Measurements from ENCODE around the gene POMP. TPM values are rescaled to one million over a fixed set of nuclear protein-coding genes. Genes with fewer than 3 reads are reported as not detected.
"Not testable (repeated sequence)": the region's sequence is repeated elsewhere in the genome, so short reads cannot be mapped to it uniquely, and the experiment has no call there.

Gene POMP
- total RNA-seq, 1 donor from 2014 or later: 54.0 TPM

DNA sequence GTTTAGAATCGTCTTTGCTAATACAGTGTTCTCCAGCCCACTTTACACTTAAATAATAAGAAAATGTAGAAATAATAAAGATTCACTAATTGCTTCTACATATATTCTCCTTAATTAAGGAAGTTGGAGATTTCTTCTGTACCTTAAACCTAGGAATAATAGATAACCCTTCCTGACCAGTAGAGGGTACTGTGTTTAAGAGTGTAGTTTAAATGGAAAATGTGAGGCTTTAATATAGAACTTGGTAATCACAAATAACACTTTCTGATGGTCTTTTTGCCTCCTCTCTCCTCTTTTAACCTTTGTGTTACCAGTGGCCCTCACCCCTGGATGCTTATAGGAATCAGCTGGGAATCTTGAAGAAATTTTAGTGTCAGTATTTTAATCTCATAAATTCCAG lies 20.7 kb downstream of the POMP start:
- no peaks in the 10 kb centered on the region for H3K4me1 Mint-ChIP-seq

DNA sequence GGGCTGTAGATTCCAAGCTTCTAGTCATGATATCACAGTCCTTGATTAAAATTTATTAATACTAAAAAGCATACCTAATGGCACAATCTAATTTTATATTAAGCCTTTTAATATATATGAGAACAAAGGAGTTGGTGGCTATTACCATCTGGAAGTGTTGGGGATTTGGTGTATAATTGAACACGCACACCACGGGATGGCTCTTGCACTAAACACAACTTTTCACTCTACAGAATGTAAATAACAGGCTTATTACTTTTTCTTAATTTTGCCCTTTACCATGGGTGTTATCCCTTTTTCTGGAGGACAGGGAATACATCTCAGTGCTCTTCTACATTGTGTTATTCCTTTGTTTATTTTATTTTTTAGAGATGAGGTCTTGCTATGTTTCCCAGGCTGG lies 21.6 kb downstream of the POMP start:
- no peak for DNase-seq

More for the DNA sequence above, 20.7 kb downstream of the POMP start:
- ChIA-PET POLR2A (no interaction called here), CTCF (interaction anchor here (0.7 to 1.1 kb wide), 3 partner anchors 116 to 356 kb away, joined by 3 to 4 read pairs (median 3); no protein-coding TSS in a partner anchor)
- no peak for DNase-seq
- no peak overlapping the region for H3K27ac Mint-ChIP-seq
- peaks cover 41% of the 10 kb centered on the region for H3K36me3 Mint-ChIP-seq (ENCODE audit: low read depth)
- H3K4me3 Mint-ChIP-seq: no peak overlapping the region
- intact Hi-C loops (cut with micrococcal nuclease): loop anchor here (1.0 to 2.0 kb wide), 2 partner anchors 117 to 355 kb away; no protein-coding TSS in a partner anchor
- H3K9me3 Mint-ChIP-seq: no peaks in the 10 kb centered on the region
- TF ChIP-seq, protein P1, sequence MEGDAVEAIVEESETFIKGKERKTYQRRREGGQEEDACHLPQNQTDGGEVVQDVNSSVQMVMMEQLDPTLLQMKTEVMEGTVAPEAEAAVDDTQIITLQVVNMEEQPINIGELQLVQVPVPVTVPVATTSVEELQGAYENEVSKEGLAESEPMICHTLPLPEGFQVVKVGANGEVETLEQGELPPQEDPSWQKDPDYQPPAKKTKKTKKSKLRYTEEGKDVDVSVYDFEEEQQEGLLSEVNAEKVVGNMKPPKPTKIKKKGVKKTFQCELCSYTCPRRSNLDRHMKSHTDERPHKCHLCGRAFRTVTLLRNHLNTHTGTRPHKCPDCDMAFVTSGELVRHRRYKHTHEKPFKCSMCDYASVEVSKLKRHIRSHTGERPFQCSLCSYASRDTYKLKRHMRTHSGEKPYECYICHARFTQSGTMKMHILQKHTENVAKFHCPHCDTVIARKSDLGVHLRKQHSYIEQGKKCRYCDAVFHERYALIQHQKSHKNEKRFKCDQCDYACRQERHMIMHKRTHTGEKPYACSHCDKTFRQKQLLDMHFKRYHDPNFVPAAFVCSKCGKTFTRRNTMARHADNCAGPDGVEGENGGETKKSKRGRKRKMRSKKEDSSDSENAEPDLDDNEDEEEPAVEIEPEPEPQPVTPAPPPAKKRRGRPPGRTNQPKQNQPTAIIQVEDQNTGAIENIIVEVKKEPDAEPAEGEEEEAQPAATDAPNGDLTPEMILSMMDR (IDR thresholded peaks at IDR 0.05): no peak
- no peak for ATAC-seq (ENCODE audit: low read depth)
- H3K27me3 Mint-ChIP-seq: no peaks in the 10 kb centered on the region

DNA sequence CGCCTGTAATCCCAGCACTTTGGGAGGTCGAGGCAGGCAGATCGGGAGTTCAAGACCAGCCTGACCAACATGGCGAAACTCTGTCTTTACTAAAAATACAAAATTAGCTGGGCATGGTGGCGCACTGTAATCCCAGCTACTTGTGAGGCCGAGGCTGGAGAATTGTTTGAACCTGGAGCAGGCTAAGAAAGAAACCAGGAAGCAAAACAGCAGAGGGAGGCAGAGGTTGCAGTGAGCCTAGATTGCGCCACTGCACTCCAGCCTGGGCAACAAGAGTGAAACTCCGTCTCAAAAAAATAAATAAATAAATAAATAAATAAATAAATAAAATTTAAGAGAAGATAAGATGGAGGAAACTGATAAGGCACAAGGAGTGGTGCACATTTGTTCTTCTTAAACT lies 24.2 kb downstream of the POMP start:
- not testable (repeated sequence) for H3K27ac Mint-ChIP-seq

More for the DNA sequence above, 21.6 kb downstream of the POMP start:
- POLR2A ChIA-PET: no interaction called here
- intact Hi-C loops (cut with micrococcal nuclease): no loop called here
- no peaks in the 10 kb centered on the region for H3K4me1 Mint-ChIP-seq
- TF ChIP-seq, protein P1 (IDR thresholded peaks at IDR 0.05): no peak
- H3K27me3 Mint-ChIP-seq: no peaks in the 10 kb centered on the region
- CTCF ChIA-PET: interaction anchor here (0.7 to 1.1 kb wide), 3 partner anchors 115 to 357 kb away, joined by 3 to 4 read pairs (median 3); no protein-coding TSS in a partner anchor
- H3K36me3 Mint-ChIP-seq (ENCODE audit: low read depth): peaks cover 37% of the 10 kb centered on the region
- no peak overlapping the region for H3K4me3 Mint-ChIP-seq
- H3K9me3 Mint-ChIP-seq: no peaks in the 10 kb centered on the region
- H3K27ac Mint-ChIP-seq: no peak overlapping the region
- ATAC-seq (ENCODE audit: low read depth): no peak

DNA sequence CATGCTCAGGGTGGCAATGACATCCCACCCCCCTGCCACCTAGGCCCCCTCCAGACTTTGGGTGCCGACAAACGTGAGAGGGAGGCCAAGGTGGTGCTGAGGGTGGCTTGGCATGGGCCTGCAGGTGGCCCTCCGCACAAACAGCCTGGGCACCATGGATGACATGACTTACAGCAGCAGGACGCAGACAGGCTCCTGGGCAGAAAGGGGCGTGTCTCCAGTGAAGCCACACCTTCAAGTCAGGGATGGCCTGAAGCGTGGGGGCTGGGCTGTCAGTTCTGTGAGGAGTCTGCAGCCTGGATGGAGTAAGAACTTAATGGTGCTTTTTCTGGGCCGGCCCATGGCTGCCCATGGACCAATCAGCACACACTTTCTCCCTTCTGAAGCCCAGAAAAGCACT lies 25.3 kb downstream of the POMP start:
- TF ChIP-seq, protein P1 (IDR thresholded peaks at IDR 0.05): no peak
- Mint-ChIP-seq H3K9me3 (peaks cover 12% of the 10 kb centered on the region), H3K4me3 (no peak overlapping the region), H3K4me1 (no peaks in the 10 kb centered on the region), H3K36me3 (ENCODE audit: low read depth) (peaks cover 6% of the 10 kb centered on the region), H3K27ac (no peak overlapping the region), H3K27me3 (no peaks in the 10 kb centered on the region)
- intact Hi-C loops (cut with micrococcal nuclease): no loop called here
- DNase-seq (no peak), ATAC-seq (ENCODE audit: low read depth) (no peak)
- ChIA-PET CTCF (no interaction called here), POLR2A (no interaction called here)

More for the DNA sequence above, 24.2 kb downstream of the POMP start:
- ATAC-seq (ENCODE audit: low read depth); H3K9me3 Mint-ChIP-seq; H3K27me3 Mint-ChIP-seq; CTCF ChIA-PET; H3K4me3 Mint-ChIP-seq; POLR2A ChIA-PET; H3K4me1 Mint-ChIP-seq; DNase-seq; intact Hi-C loops (cut with micrococcal nuclease): not testable (repeated sequence)
- H3K36me3 Mint-ChIP-seq (ENCODE audit: low read depth): peaks cover 14% of the 10 kb centered on the region

DNA sequence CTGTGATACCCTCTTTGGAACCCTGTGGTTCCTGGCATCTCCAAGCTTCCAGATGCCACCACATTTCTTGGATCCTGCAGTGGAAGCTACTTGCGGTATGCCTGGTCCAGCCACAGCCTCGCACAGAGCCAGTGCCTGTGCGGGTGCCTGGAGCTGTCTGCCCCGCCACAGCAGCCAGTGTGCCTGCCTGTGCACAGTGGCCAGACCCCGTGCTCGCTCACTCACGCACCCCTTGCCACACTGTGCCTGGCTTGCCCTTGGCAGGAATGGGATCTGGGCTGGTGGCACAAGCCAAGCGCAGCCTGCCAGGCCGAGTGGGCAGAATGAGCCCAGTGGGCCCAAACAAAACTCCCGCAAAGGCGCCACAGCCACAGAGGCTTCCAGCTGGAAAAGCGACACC lies 26.2 kb downstream of the POMP start:
- POLR2A ChIA-PET: no interaction called here
- ATAC-seq (ENCODE audit: low read depth) (no peak), DNase-seq (no peak)
- no peaks in the 10 kb centered on the region for H3K27me3 Mint-ChIP-seq
- H3K27ac Mint-ChIP-seq: no peak overlapping the region
- peaks cover 12% of the 10 kb centered on the region for H3K9me3 Mint-ChIP-seq
- TF ChIP-seq, protein P1 (IDR thresholded peaks at IDR 0.05): no peak
- intact Hi-C loops (cut with micrococcal nuclease): no loop called here
- no peaks in the 10 kb centered on the region for H3K4me1 Mint-ChIP-seq
- CTCF ChIA-PET: no interaction called here
- H3K4me3 Mint-ChIP-seq: no peak overlapping the region
- H3K36me3 Mint-ChIP-seq (ENCODE audit: low read depth): no peaks in the 10 kb centered on the region

DNA sequence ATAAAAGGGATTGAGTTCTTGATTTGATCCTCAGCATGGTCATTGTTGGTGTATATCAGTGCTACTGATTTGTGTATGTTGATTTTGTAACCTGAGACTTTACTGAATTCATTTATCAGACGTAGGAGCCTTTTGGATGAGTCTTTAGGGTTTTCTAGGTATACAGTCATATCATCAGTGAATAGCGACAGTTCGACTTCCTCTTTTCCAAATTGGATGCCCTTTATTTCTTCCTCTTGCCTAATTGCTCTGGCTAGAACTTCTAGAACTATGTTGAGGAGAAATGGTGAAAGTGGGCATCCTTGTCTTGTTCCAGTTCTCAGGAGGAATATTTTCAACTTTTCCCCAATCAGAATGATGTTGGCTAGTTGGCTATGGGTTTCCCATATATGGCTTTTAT lies 27.0 kb downstream of the POMP start:
- H3K36me3 Mint-ChIP-seq (ENCODE audit: low read depth): no peaks in the 10 kb centered on the region
- H3K27ac Mint-ChIP-seq: no peak overlapping the region
- no peak for DNase-seq
- ChIA-PET POLR2A (no interaction called here), CTCF (no interaction called here)
- intact Hi-C loops (cut with micrococcal nuclease): no loop called here
- no peaks in the 10 kb centered on the region for H3K4me1 Mint-ChIP-seq
- TF ChIP-seq, protein P1 (IDR thresholded peaks at IDR 0.05): no peak
- H3K27me3 Mint-ChIP-seq: no peaks in the 10 kb centered on the region
- ATAC-seq (ENCODE audit: low read depth): no peak
- H3K9me3 Mint-ChIP-seq: peaks cover 13% of the 10 kb centered on the region
- no peak overlapping the region for H3K4me3 Mint-ChIP-seq

DNA sequence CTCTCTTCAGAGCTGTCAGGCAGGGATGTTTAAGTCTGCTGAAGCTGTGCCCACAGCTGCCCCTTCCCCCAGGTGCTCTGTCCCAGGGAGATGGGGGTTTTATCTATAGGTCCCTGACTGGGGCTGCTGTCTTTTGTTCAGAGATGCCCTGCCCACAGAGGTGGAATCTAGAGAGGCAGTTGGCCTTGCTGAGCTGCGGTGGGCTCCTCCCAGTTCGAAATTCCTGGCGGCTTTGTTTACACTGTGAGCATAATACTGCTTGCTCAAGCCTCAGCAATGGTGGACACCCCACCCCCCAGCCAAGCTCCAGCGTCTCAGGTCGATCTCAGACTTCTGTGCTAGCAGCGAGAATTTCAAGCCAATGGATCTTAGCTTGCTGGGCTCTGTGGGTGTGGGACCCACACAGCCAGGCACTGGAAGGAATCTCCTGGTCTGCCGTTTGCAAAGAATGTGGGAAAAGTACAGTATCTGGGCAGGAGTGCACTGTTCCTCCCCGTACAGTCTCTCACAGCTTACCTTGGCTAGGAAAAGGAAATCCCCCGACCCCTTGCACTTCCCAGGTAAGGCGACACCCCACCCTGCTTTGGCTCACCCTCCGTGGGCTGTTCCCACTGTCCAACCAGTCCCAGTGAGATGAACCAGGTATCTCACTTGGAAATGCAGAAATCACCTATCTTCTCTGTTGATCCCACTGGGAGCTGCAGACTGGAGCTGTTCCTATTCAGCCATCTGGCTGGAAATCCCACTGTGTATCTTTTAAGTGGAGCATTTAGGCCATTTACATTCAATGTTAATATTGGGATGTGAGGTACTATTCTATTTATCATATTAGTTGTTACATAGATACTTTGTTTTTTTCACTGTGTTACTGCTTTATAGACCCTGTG lies 34.9 kb downstream of the POMP start:
- peaks cover 18% of the 10 kb centered on the region for H3K36me3 Mint-ChIP-seq (ENCODE audit: low read depth)
- H3K4me1 Mint-ChIP-seq; H3K4me3 Mint-ChIP-seq; H3K27ac Mint-ChIP-seq; intact Hi-C loops (cut with micrococcal nuclease); H3K9me3 Mint-ChIP-seq; ATAC-seq (ENCODE audit: low read depth); POLR2A ChIA-PET; CTCF ChIA-PET; H3K27me3 Mint-ChIP-seq; DNase-seq: not testable (repeated sequence)
